Chondrocyte (in vitro differentiated cells): ENCODE data around the gene CLCN5. TPM values are rescaled to one million over a fixed set of nuclear protein-coding genes. Genes with fewer than 3 reads are reported as not detected.

ENCODE experiments used
- DNase-seq: peaks from one replicate; pipeline ENCODE4 v3.0.0; 2021; ENCODE audit warnings: mixed read lengths, low spot score
- H3K27ac Mint-ChIP-seq: one replicate; pipeline ENCODE4 v1.8.0; 2021; ENCODE audit warnings: mild to moderate bottlenecking, moderate library complexity, mixed read lengths; ENCODE audit not compliant: unreplicated experiment
- H3K27me3 Mint-ChIP-seq: 2 replicates; pipeline ENCODE4 v1.8.0; 2021; ENCODE audit warnings: low read depth, mixed read lengths
- H3K36me3 Mint-ChIP-seq: 2 replicates; pipeline ENCODE4 v1.8.0; 2021; ENCODE audit warnings: low read depth, mixed read lengths
- H3K4me1 Mint-ChIP-seq: 2 replicates; pipeline ENCODE4 v1.8.0; 2021; ENCODE audit warnings: low read depth, mild to moderate bottlenecking, mixed read lengths
- H3K4me3 Mint-ChIP-seq: one replicate; pipeline ENCODE4 v1.8.0; 2021; ENCODE audit warnings: mild to moderate bottlenecking, moderate library complexity, mixed read lengths; ENCODE audit not compliant: unreplicated experiment
- H3K9me3 Mint-ChIP-seq: 2 replicates; pipeline ENCODE4 v1.8.0; 2021; ENCODE audit warnings: low read depth, mixed read lengths
- CTCF ChIP-seq: fragments of 200-600 bp; sonication (generic); IDR thresholded peaks from 2 replicates; pipeline ENCODE4 v1.5.0; 2021; ENCODE audit warnings: antibody characterized with exemption, mild to moderate bottlenecking, moderate library complexity
- total RNA-seq: library from RNA; stranded (reverse); gene quantifications from 3 replicates; pipeline ENCODE4 v1.2.1, GENCODE V29; 2021

The CLCN5 gene
- total RNA-seq, 1 donor from 2014 or later, result 17.9 TPM

- Mint-ChIP-seq H3K4me1 (no peaks in the 10 kb centered on the region), H3K27me3 (peaks cover 7% of the 10 kb centered on the region), H3K27ac (no peak overlapping the region), H3K4me3 (no peak overlapping the region), H3K9me3 (peaks cover 22% of the 10 kb centered on the region), H3K36me3 (no peaks in the 10 kb centered on the region)
- TF ChIP-seq CTCF, result no peak
- DNase-seq, result no peak
These were observed 25.4 kb upstream of the CLCN5 start for GRCh38 chrX:49896951-49897350.

GRCh38 chrX:49901048-49901447 lies 21.3 kb upstream of the CLCN5 start:
- Mint-ChIP-seq H3K9me3 (peaks cover 16% of the 10 kb centered on the region), H3K4me1 (no peaks in the 10 kb centered on the region), H3K4me3 (no peak overlapping the region), H3K27ac (no peak overlapping the region), H3K27me3 (peaks cover 11% of the 10 kb centered on the region), H3K36me3 (no peaks in the 10 kb centered on the region)
- TF ChIP-seq CTCF, result no peak
- DNase-seq, result no peak

- Mint-ChIP-seq H3K27me3 (peaks cover 23% of the 10 kb centered on the region), H3K36me3 (no peaks in the 10 kb centered on the region), H3K27ac (no peak overlapping the region), H3K4me1 (no peaks in the 10 kb centered on the region), H3K9me3 (no peaks in the 10 kb centered on the region), H3K4me3 (no peak overlapping the region)
- TF ChIP-seq CTCF, result no peak
- DNase-seq, result no peak
These were observed 12.1 kb upstream of the CLCN5 start for GRCh38 chrX:49910344-49910743.

GRCh38 chrX:49912086-49912485 lies 10.3 kb upstream of the CLCN5 start:
- DNase-seq, result no peak
- Mint-ChIP-seq H3K4me1 (no peaks in the 10 kb centered on the region), H3K4me3 (no peak overlapping the region), H3K27ac (no peak overlapping the region), H3K9me3 (no peaks in the 10 kb centered on the region), H3K36me3 (no peaks in the 10 kb centered on the region), H3K27me3 (peaks cover 23% of the 10 kb centered on the region)
- TF ChIP-seq CTCF, result no peak

GRCh38 chrX:49912861-49913260 lies 9.5 kb upstream of the CLCN5 start:
- no peak for DNase-seq
- Mint-ChIP-seq H3K27ac (no peak overlapping the region), H3K4me3 (no peak overlapping the region), H3K9me3 (no peaks in the 10 kb centered on the region), H3K4me1 (no peaks in the 10 kb centered on the region), H3K36me3 (no peaks in the 10 kb centered on the region), H3K27me3 (peaks cover 20% of the 10 kb centered on the region)
- TF ChIP-seq CTCF, result no peak
